Measurements from ENCODE around the gene ITGAX.
"Not testable (repeated sequence)": the region's sequence is repeated elsewhere in the genome, so short reads cannot be mapped to it uniquely, and the experiment has no call there.

The ITGAX gene

DNA sequence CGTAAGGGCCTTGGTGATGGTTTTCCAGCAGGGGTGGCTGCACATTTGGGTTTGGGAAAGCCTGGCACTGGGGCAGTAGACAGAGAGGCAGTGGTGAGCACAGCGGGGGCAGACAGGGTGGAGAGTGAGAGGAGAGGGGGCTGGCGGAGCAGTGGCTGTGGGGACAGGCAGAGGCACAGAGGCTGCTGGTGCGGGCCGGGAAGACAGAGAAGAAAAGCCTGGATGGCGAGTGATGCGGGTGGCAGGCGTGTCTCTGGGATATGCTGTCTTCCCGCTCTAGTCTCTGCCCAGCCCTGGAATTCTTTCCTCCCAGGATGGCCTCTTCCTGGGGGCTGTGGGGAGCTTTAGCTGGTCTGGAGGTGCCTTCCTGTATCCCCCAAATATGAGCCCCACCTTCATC is 55.1 kb downstream of the ITGAX start:
- DNase-seq (ENCODE audit: low spot score): no peak

DNA sequence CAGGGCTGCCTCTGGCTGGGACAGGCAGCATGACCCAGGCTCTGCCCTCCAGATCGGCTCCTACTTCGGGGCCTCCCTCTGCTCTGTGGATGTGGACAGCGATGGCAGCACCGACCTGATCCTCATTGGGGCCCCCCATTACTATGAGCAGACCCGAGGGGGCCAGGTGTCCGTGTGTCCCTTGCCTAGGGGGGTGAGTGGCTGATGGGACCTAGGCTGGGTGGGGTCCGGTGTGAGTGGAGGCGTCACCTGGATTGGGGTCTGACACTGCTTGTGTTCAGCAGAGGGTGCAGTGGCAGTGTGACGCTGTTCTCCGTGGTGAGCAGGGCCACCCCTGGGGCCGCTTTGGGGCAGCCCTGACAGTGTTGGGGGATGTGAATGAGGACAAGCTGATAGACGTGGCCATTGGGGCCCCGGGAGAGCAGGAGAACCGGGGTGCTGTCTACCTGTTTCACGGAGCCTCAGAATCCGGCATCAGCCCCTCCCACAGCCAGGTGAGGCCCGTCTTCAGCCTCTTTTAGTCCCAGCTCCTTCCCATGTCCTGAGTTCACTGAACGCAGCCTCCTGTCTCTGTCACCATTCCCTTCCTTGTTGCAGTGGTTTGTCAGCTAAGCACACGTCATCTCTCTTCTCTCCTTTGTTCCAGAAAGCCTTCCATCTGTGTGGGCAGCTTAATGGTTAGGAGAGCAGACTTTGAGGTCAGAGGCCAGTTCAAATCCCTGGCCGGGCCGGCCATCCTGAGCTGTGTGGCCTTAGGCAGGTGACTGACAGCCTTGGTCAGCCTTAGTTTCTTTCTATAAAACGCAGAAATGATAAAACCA is 56.3 kb downstream of the ITGAX start:
- no peak for DNase-seq (ENCODE audit: low spot score)

DNA sequence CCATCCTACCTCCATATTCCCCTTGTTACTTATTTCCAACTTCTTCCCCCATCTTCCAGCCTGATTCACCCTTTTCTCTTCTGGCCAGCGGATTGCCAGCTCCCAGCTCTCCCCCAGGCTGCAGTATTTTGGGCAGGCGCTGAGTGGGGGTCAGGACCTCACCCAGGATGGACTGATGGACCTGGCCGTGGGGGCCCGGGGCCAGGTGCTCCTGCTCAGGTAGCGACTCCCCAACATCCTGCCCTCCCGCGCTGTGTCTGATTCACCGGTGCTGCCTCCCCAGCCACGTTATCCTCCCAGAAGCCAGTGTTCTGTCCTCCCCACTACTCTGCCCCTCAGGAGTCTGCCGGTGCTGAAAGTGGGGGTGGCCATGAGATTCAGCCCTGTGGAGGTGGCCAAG is 57.8 kb downstream of the ITGAX start:
- no peak for DNase-seq (ENCODE audit: low spot score)

DNA sequence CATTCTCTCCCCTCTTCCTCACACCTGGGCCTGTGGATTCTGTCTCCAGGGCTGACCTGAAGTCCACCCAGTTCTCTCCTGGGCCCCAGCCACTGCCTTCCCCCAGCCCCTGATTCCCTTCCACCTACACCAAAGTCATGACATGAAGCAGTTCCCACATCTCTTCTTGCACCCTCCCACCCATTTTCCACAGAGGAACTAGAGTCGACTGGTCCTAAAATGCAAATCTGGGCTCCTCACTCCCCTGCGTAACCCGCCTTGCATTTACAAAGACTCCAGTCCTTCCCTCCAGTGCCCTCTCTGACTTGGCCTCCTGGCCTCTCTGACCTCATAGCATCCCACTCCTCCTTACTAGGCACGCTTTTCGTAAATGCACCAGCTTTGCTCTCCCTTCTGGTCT is 58.4 kb downstream of the ITGAX start:
- no peak for DNase-seq (ENCODE audit: low spot score)

DNA sequence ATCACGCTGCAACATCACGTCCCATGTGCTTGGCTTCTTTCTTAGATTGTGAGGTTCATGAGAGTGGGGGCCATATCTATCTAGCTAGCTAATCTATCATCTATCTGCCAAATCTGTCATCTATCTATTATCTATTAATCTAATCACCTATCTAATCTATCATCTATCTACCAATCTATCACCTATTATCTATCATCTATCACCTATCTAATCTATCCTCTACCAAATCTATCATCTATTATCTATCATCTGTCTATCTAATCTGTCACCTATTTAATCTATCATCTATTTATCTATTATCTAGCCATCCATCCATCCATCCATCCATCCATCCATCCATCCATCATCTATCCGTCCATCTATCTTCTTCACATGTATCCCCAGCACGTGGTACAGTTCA is 59.0 kb downstream of the ITGAX start:
- DNase-seq (ENCODE audit: low spot score): no peak

DNA sequence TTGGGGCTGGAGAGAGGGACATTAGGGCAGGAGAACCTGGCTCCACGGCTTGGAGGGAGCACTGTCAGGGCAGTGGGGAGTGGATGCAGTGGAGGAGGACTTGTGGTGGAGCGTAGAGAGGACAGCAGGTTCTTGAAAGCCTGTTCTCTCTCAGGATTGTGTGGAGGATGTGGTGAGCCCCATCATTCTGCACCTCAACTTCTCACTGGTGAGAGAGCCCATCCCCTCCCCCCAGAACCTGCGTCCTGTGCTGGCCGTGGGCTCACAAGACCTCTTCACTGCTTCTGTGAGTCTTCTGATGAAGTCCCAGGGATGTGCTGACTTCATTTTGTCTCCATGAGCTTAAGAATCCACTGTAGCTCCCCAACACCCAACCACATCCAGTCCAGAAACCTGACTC is 59.7 kb downstream of the ITGAX start:
- DNase-seq (ENCODE audit: low spot score): no peak

DNA sequence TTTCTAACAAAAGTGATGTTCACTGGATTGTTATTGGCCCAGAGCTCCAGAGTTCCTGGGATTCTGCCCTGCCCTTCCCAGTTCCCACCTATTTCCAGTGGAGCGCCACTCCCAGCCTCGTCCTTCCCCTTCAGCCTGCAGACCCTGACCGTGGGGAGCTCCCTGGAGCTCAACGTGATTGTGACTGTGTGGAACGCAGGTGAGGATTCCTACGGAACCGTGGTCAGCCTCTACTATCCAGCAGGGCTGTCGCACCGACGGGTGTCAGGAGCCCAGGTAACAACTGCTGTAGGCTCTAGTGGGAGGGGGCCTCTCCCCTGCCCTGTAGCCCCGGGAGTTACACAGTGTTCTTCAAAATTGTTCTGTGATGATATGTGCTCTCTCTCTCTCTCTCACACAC is 61.4 kb downstream of the ITGAX start:
- DNase-seq (ENCODE audit: low spot score): no peak

DNA sequence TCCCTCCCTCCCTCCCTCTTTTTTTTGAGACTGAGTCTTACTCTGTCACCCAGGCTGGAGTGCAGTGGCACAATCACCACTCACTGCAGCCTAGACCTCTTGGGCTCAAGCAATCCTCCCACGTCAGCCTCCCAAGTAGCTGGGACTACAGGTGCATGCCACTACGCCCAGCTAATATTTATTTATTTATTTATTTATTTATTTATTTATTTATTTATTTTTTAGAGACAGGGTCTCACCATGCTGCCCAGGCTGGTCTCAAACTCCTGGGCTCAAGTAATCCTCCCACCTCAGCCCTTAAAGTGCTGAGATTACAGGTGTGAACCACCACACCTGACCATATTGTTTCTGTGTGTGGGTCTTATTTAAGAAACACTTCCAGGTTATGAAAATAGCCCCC is 62.1 kb downstream of the ITGAX start:
- DNase-seq (ENCODE audit: low spot score): not testable (repeated sequence)

DNA sequence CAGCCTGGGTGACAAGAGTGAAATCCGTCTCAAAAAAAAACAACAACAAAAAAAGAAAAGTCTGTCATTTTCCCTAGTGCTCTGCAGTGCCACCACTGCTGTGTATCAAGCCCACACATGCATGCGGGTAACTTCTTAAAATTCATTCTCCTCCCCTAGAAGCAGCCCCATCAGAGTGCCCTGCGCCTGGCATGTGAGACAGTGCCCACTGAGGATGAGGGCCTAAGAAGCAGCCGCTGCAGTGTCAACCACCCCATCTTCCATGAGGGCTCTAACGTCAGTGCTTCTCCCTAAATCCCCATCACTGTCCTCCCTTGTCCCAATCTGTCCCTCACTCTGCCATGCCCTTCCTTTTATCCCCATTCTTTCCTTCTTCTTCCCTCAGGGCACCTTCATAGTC is 62.9 kb downstream of the ITGAX start:
- DNase-seq (ENCODE audit: low spot score): no peak

DNA sequence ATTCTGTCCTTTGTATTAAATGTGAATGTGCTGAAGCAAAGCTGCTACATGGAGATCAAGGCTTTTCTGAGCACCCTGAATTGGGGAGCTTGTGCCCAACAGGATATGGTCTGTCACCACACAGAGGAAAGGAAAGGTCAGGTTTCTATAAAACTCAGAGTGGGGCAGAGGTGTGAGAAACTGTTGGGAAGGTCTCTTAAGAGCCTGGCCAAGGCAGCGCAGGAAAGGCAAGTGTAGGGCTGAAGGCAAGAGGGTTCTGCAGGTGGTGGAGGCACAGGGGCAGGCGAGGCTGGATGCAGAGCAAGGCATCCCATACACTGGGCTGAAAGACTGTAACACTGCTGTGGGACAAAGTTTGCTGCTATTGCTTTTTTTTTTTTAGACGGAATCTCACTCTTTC is 65.1 kb downstream of the ITGAX start:
- DNase-seq (ENCODE audit: low spot score): no peak

DNA sequence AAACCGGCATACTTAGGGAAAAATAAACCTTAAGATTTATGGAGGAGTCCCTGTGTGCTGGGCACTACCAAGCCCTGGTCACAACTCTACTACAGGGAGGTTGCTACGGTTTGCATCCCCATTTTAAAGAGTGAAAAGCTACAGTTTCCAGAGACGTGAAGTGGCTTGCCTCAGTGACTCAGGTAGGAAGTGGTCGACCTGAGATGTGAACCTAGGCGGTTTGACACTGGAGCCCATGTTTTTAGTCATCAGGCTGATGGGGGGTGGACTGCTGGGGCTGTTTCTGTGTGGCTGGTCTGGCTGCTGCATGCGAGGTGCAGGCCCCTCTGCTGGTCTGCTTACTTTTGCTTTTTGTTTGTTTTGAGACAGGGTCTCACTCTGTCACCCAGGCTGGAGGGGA is 66.6 kb downstream of the ITGAX start:
- no peak for DNase-seq (ENCODE audit: low spot score)

DNA sequence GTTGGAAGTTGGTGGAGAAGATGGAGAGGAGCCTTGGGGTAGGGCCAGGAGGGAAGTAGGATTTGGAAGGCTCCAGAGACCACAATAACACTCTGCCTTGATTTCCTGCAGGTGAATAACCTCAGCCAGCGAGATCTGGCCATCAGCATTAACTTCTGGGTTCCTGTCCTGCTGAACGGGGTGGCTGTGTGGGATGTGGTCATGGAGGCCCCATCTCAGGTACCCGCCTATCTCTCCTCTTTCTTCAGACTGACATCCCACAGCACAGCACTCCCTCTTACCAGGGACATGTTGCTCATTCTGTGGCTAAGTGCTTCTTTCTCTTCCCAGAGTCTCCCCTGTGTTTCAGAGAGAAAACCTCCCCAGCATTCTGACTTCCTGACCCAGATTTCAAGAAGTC is 68.3 kb downstream of the ITGAX start:
- no peak for DNase-seq (ENCODE audit: low spot score)

DNA sequence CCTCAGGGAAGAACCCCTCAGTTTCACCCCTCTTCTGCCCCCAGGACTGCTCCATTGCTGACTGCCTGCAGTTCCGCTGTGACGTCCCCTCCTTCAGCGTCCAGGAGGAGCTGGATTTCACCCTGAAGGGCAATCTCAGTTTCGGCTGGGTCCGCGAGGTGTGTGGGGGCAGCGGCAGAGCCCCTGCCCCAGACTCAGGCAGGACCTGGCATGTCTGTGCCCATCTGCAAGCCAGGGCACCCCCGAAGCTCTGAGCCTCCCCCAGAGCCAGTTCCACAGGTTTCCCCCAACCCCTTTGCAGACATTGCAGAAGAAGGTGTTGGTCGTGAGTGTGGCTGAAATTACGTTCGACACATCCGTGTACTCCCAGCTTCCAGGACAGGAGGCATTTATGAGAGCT is 68.8 kb downstream of the ITGAX start:
- DNase-seq (ENCODE audit: low spot score): no peak

DNA sequence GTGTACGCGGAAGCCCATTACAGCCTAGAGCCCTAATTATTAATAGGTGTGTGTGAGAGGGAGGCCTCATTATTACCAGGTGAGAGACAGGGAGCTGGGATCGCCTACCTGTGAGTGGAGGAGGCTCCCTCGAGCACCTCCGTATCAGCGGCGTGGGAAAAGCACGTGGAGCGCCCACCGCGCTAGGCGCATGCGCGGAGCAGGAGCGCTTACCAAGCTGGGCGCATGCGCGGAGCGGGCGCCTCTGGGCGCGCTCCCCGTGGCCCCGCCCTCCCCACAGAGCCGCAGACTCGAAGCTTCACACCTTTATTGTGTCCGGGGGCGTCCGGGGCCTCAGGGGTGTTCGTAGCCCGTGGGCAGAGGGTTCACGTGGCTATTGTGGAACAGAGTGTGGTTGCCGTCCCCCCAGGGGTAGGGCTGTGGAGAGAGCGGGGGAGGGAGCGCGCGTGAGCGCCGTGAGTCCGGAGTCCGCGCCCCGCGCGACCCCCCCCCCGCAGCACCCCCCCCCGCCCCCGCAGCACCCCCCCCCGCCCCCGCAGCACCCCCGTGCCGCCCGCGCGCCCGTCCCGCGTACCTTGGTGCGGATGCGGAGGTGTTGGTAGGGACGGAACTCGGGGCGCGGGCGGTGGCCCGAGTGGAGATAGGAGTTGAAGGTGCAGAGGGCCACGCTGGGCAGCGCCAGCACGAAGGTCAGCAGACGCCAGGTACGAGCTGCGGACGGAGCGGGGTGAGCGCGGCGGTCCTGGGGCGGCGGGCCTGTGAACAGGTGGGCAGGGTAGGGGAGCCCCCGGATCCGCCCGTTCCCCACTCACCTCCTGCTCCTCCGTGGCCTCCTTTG is 72.7 kb downstream of the ITGAX start:
- DNase-seq (ENCODE audit: low spot score): peak; percentile 83

DNA sequence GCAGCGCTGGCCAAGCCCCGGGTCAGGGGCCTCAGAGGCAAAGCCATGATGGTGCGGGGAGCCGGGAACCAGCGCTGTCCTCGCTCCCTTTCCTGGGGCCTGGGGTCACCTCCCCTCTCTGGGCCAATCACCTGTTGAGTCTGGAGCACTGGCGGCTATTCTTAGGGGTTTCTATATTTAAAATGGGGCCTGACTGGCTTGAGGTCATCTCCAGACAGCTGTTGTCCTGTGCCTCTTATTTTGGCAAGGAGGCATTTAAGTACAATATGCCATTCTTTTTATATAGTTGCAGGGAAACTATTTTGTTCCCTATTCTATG is 73.3 kb downstream of the ITGAX start, which contains the start of gene COX6A2:
COX6A2 (minus strand) TSS at position 82 of the 319 bp plus-strand sequence; CDS start at position 47, 35 bp downstream.
- no peak for DNase-seq (ENCODE audit: low spot score)

DNA sequence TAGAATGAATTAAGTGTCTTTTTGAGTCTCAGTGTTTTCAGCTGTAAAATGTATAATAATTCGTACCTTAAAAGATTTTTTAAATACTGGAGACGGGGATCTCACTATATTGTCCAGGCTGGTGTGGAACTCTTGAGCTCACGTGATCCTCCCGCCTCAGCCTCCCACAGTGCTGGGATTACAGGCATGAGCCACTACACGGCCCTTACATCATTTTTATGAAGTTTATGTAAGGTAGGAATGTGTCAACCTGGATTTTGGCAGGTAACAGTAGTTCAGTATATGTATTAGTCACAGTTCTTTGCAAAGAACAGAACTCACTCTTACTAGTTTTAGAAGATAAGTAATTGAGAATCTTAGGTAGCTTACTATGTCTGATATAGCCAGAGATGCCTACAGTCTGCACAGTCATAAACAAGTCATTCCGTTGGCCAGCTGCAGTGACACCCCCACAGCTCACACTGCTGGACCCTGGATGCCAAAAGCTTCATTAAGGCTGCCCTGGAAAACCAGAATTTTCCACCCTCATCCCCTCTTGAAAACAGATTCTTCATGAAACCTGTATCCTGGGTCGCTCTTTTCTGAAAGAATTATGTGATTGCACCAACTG is 73.8 kb downstream of the ITGAX start:
- DNase-seq (ENCODE audit: low spot score): no peak

DNA sequence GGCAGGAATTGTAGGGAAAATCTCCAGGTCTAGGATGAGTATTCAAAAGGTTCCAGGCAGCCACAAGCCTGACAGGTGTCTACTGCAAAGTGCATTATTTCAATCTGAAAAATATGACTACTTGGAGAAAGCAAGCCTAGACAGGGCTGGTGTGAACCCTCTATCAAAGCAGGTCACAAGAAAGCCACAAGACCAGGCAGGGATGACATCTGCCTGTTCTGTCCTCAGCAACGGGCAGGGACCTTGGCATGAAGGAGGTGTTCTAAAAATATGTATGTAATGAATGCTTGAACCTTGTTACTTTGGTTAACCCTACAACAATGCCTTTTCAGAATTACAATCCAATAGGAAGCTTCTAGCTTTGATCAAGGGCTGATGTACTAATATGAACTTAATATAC is 74.3 kb downstream of the ITGAX start:
- no peak for DNase-seq (ENCODE audit: low spot score)

DNA sequence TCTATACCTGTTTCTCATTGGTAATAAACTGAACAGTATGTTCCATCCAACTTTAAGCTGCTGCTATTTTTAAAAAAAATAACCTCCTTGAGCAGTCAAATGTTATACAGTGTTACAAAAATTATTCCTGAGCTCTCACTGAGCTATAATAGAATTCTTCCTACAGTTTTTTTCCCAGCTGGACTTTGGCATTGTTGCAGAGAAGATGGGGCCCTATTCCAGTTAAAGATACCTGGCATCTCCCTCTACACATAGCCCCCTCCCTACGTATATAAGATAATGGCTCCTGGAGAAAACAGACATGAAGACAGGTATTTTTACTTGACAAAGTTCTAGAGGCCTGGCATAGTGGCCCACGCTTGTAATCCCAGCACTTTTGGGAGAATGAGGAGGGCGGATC is 74.8 kb downstream of the ITGAX start:
- no peak for DNase-seq (ENCODE audit: low spot score)

DNA sequence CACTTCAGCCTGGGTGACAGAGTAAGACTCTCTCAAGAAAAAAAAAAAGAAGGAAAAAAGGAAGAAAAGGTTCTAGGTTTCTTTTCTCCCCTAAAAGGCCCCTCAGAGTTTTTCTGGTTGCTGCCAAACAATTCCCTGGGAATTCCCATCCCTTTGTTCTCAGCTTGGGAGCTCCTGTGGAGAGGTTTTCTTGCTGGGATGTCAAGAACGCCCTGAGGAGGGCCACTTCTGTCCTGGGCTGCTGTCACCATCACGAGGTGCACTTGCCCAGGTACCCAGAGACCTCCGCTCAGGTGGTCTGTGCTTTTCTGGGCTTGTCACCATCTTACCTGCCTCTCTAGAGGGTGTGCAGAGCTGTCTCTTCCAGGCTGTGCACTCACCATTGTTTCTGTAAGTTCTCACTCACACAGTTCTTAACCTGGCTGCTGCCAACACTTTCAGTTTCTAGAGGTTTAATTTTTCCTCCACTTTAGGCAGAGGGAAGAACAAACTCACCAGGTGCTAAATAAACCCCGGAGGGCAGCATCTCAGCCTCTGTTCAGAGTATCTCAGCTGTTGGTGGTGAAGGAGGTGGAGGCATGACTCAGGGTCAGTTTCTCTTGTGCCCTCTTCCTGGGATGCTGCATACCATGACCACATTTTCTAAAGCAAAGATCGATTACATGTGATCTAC is 75.5 kb downstream of the ITGAX start:
- no peak for DNase-seq (ENCODE audit: low spot score)
